Epithelial cell of proximal tubule (primary cell): ENCODE data around the gene TNFAIP3. TPM values are rescaled to one million over a fixed set of nuclear protein-coding genes. Genes with fewer than 3 reads are reported as not detected.
A peak's percentile ranks its signal among the peaks of the same experiment; 100 is the strongest.
"Not testable (repeated sequence)": the region's sequence is repeated elsewhere in the genome, so short reads cannot be mapped to it uniquely, and the experiment has no call there.

ENCODE experiments used
- DNase-seq: peaks from one replicate; pipeline ENCODE4 v3.0.0-alpha.2; 2011; ENCODE audit warnings: low read depth
- H3K4me3 ChIP-seq: 2 replicates; pipeline ENCODE4 v1.5.1; 2011; ENCODE audit warnings: low read depth, mild to moderate bottlenecking, low read length
- total RNA-seq: library from RNA; depleted of rRNA; stranded (reverse); fragments of >200 nt; gene quantifications from 2 replicates; pipeline ENCODE4 v1.2.3, GENCODE V29; 2015
- TF ChIP-seq, protein P1 (sequence below): conservative IDR thresholded peaks from 2 replicates; pipeline ENCODE4 v1.5.1; 2012; ENCODE audit warnings: low read depth, mild to moderate bottlenecking, low read length

The TNFAIP3 gene
- total RNA-seq, 1 donor from 2014 or later, result 13.6 TPM

DNA sequence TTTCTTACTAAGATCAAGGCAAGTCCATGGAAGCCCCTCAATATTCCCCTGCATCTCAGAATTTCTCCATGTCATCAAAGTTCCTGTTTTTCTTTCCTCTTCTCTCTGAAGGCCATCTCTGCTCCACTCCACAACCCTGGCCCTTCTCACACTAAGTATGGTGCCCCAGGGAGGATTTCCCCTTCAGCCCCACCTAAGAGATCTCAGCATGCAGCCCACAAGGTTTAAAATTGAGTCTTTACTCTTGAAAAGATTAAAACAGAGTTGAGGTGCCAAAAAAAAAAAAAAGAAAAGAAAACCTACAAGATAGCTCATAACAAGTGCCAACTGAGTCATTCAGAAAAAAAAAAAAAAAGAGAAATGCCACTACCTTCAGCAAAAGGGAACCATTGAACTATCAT is 36.5 kb upstream of the TNFAIP3 start:
- DNase-seq, result no peak
- TF ChIP-seq, protein P1, sequence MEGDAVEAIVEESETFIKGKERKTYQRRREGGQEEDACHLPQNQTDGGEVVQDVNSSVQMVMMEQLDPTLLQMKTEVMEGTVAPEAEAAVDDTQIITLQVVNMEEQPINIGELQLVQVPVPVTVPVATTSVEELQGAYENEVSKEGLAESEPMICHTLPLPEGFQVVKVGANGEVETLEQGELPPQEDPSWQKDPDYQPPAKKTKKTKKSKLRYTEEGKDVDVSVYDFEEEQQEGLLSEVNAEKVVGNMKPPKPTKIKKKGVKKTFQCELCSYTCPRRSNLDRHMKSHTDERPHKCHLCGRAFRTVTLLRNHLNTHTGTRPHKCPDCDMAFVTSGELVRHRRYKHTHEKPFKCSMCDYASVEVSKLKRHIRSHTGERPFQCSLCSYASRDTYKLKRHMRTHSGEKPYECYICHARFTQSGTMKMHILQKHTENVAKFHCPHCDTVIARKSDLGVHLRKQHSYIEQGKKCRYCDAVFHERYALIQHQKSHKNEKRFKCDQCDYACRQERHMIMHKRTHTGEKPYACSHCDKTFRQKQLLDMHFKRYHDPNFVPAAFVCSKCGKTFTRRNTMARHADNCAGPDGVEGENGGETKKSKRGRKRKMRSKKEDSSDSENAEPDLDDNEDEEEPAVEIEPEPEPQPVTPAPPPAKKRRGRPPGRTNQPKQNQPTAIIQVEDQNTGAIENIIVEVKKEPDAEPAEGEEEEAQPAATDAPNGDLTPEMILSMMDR, result no peak
- H3K4me3 ChIP-seq, result no peak overlapping the region

DNA sequence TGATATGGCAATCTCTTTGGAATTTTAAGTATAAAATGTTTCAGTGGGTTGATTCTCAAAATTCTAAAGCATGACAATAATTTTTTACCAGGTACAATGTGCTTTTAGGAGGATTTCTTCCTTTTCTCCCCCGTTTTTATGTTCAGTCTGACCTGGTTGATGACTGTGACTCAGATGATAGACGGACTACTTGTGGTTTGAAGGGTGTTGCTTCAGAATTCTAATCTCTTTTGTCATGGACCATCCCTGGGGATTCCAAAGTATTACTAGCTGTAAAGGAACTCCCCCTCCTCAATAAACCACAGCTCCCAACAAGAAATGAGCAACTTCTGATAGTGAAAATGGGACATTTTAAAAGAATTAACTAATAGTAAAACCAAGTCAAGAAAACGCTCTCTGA is 34.9 kb upstream of the TNFAIP3 start:
- TF ChIP-seq, protein P1, result no peak
- no peak overlapping the region for H3K4me3 ChIP-seq
- DNase-seq, result peak; percentile 90

DNA sequence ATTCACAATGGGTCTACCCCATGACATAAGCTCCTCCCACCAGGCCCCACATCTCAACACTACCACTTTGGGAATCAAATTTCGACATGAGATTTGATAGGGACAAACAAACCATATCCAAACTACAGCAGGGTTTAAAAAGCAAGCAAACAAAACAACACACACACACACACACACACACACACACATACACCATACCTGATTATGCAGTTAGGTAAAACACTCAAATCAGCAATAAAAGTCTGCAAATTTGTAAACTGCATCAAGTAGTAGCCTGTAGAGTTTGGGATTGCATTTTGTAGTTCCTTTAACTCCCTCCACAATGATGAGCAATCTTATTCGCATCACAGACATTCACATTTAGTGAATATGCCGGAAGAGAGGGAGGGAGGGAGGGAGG is 32.6 kb upstream of the TNFAIP3 start:
- TF ChIP-seq, protein P1, result no peak
- H3K4me3 ChIP-seq, result no peak overlapping the region
- no peak for DNase-seq

DNA sequence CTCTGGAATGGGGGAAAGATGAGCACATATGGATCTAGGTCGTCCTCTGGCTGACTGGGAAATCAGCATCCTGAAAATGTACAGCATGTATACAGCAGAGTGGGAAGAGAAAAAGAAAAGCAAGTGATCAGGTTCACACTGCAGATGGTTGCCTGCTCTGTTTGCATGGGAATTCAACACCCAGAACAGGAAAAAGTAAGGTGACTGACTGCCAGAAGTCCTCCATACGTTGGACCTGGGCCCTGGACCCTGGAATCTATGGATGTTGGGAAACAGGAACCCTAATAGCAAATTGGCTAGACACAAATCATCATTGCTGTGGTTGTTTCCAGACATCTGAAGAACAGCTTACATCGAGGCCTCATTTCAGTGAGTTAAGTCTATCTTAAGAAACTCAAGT is 30.3 kb upstream of the TNFAIP3 start:
- H3K4me3 ChIP-seq, result no peak overlapping the region
- no peak for DNase-seq
- TF ChIP-seq, protein P1, result no peak

DNA sequence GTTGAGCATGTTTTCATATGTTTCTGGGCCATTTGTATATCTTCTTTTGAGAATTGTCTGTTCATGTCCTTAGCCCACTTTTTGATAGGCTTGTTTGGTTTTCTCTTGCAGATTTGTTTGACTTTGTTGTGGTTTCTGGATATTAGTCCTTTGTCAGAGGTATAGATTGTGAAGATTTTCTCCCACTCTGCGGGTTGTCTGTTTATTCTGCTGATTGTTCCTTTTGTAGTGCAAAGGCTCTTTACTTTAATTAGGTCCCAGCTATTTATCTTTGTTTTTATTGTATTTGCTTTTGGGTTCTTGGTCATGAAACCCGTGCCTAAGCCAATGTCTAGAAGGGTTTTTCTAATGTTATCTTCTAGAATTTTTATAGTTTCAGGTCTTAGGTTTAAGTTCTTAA is 29.0 kb upstream of the TNFAIP3 start:
- not testable (repeated sequence) for DNase-seq, H3K4me3 ChIP-seq

DNA sequence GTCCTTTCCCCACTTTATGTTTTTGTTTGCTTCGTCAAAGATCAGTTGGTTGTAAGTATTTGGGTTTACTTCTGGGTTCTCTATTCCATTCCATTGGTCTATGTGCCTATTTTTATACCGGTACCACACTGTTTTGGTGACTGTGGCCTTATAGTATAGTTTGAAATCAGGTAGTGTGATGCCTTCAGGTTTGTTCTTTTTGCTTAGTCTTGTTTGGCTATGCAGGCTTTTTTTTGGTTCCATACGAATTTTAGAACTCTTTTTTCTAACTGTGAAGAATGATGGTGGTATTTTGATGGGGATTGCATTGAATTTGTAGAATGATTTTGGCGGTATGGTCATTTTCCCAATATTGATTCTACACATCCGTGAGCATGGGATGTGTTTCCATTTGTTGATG is 28.5 kb upstream of the TNFAIP3 start:
- not testable (repeated sequence) for DNase-seq, H3K4me3 ChIP-seq

DNA sequence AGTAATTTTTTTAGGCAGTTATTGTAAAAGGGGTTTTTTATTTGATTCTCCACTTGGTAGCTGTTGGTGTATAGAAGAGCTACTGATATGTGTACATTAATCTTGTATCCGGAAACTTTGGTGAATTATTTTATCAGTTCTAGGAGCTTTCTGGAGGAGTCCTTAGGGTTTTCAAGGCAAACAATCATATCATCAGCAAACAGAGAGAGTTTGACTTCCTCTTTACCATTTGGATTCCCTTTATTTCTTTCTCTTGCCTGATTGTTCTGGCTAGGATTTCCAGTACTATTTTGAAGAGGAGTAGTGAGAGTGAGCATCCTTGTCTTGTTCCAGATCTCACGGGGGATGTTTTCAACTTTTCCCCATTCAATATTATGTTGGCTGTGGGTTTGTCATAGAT is 28.0 kb upstream of the TNFAIP3 start:
- TF ChIP-seq, protein P1, result no peak

DNA sequence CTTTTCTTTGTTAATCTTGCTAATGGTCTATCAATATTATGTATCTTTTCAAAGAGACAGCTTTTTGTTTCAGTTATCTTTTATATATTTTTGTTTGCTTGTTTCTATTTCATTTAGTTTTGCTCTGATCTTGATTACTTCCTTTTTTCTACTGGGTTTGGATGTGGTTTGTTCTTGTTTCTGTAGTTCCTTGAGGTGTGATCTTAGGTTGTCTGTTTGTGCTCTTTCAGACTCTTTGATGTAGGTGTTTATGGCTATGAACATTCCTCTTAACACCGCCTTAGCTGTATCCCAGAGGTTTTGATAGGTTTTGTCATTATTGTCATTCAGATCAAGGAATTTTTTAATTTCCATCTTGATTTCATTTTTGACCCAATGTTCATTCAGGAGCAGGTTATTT is 26.8 kb upstream of the TNFAIP3 start:
- DNase-seq, result no peak
- no peak overlapping the region for H3K4me3 ChIP-seq
- TF ChIP-seq, protein P1, result no peak

More for the DNA sequence above, 28.0 kb upstream of the TNFAIP3 start:
- DNase-seq, result no peak
- no peak overlapping the region for H3K4me3 ChIP-seq
